ENCODE results near the gene RAMP1. TPM values are rescaled to one million over a fixed set of nuclear protein-coding genes. Genes with fewer than 3 reads are reported as not detected.

RAMP1 gene
- total and polyA plus RNA-seq, 2 donors (not counting 1 experiment from before 2014, with no cell fraction given): 3.3 to 16.0 TPM

- Histone ChIP-seq H3K9ac (ENCODE audit: insufficient read depth, low read length) (no peak overlapping the region), H3K9me3 (ENCODE audit: control insufficient read depth, insufficient read depth, low read depth, low read length) (no peaks in the 10 kb centered on the region), H3K79me2 (ENCODE audit: control insufficient read depth, insufficient read depth, low read length) (no peaks in the 10 kb centered on the region), H3K4me3 (replicated peaks in 1 of 4; ENCODE audit: control extremely low read depth in 1 of 4, insufficient read depth in 1 of 4, low read depth in 3 of 4, low read length in 4 of 4) (no peak overlapping the region), H3K27me3 (ENCODE audit: control insufficient read depth, insufficient read depth, low read length) (no peaks in the 10 kb centered on the region), H3K27ac (ENCODE audit: insufficient read depth, low read length) (no peak overlapping the region), H3K4me2 (ENCODE audit: extremely low read depth, insufficient read depth, low read length) (no peak overlapping the region), H4K20me1 (ENCODE audit: control insufficient read depth, extremely low read depth, insufficient read depth, low read length) (no peaks in the 10 kb centered on the region), H3K36me3 (ENCODE audit: control insufficient read depth, insufficient read depth, low read length) (no peaks in the 10 kb centered on the region), H3K4me1 (ENCODE audit: control insufficient read depth, extremely low read depth, insufficient read depth, low read length) (peaks cover 5% of the 10 kb centered on the region), H2AFZ (ENCODE audit: low read length) (no peak overlapping the region)
- DNase-seq (ENCODE audit: low read depth in 2 of 2): no peak
- TF ChIP-seq CTCF (conservative IDR thresholded peaks at IDR 0.05 in 1 of 2, IDR thresholded peaks at IDR 0.05 in 1 of 2; ENCODE audit: low read depth in 1 of 2, low read length in 2 of 2) (no peak), EZH2 (IDR thresholded peaks at IDR 0.05; ENCODE audit: low read length, missing control alignments) (no peak)
Measured at GRCh38 chr2:237889811-237890210, 30.4 kb downstream of the RAMP1 start.

GRCh38 chr2:237892478-237892877 lies 33.1 kb downstream of the RAMP1 start:
- H3K79me2 ChIP-seq (ENCODE audit: control insufficient read depth, insufficient read depth, low read length): no peaks in the 10 kb centered on the region
- H3K27me3 ChIP-seq (ENCODE audit: control insufficient read depth, insufficient read depth, low read length): no peaks in the 10 kb centered on the region
- H4K20me1 ChIP-seq (ENCODE audit: control insufficient read depth, extremely low read depth, insufficient read depth, low read length): no peaks in the 10 kb centered on the region
- H3K9me3 ChIP-seq (ENCODE audit: control insufficient read depth, insufficient read depth, low read depth, low read length): no peaks in the 10 kb centered on the region
- H3K4me1 ChIP-seq (ENCODE audit: control insufficient read depth, extremely low read depth, insufficient read depth, low read length): peaks cover 5% of the 10 kb centered on the region
- no peak overlapping the region for H3K4me3 ChIP-seq (replicated peaks in 1 of 4; ENCODE audit: control extremely low read depth in 1 of 4, insufficient read depth in 1 of 4, low read depth in 3 of 4, low read length in 4 of 4)
- no peak overlapping the region for H3K9ac ChIP-seq (ENCODE audit: insufficient read depth, low read length)
- no peaks in the 10 kb centered on the region for H3K36me3 ChIP-seq (ENCODE audit: control insufficient read depth, insufficient read depth, low read length)
- TF ChIP-seq EZH2 (IDR thresholded peaks at IDR 0.05; ENCODE audit: low read length, missing control alignments) (no peak), CTCF (conservative IDR thresholded peaks at IDR 0.05 in 1 of 2, IDR thresholded peaks at IDR 0.05 in 1 of 2; ENCODE audit: low read depth in 1 of 2, low read length in 2 of 2) (no peak)
- no peak overlapping the region for H3K4me2 ChIP-seq (ENCODE audit: extremely low read depth, insufficient read depth, low read length)
- no peak overlapping the region for H2AFZ ChIP-seq (ENCODE audit: low read length)
- DNase-seq (ENCODE audit: low read depth in 2 of 2): peak in 1 of 2 donors; percentile 50
- H3K27ac ChIP-seq (ENCODE audit: insufficient read depth, low read length): no peak overlapping the region

- Histone ChIP-seq H3K9me3 (ENCODE audit: control insufficient read depth, insufficient read depth, low read depth, low read length) (no peaks in the 10 kb centered on the region), H3K9ac (ENCODE audit: insufficient read depth, low read length) (no peak overlapping the region), H4K20me1 (ENCODE audit: control insufficient read depth, extremely low read depth, insufficient read depth, low read length) (no peaks in the 10 kb centered on the region), H3K4me2 (ENCODE audit: extremely low read depth, insufficient read depth, low read length) (no peak overlapping the region), H3K27me3 (ENCODE audit: control insufficient read depth, insufficient read depth, low read length) (no peaks in the 10 kb centered on the region), H3K4me3 (replicated peaks in 1 of 4; ENCODE audit: control extremely low read depth in 1 of 4, insufficient read depth in 1 of 4, low read depth in 3 of 4, low read length in 4 of 4) (no peak overlapping the region), H3K4me1 (ENCODE audit: control insufficient read depth, extremely low read depth, insufficient read depth, low read length) (peaks cover 1% of the 10 kb centered on the region), H2AFZ (ENCODE audit: low read length) (no peak overlapping the region), H3K79me2 (ENCODE audit: control insufficient read depth, insufficient read depth, low read length) (no peaks in the 10 kb centered on the region), H3K27ac (ENCODE audit: insufficient read depth, low read length) (no peak overlapping the region), H3K36me3 (ENCODE audit: control insufficient read depth, insufficient read depth, low read length) (no peaks in the 10 kb centered on the region)
- DNase-seq (ENCODE audit: low read depth in 2 of 2): no peak
- TF ChIP-seq EZH2 (IDR thresholded peaks at IDR 0.05; ENCODE audit: low read length, missing control alignments) (no peak), CTCF (conservative IDR thresholded peaks at IDR 0.05 in 1 of 2, IDR thresholded peaks at IDR 0.05 in 1 of 2; ENCODE audit: low read depth in 1 of 2, low read length in 2 of 2) (no peak)
Measured at GRCh38 chr2:237892984-237893595, 33.7 kb downstream of the RAMP1 start.

All from fibroblast of lung (primary cell).